ENCODE data around the gene NOB1.
A peak's percentile ranks its signal among the peaks of the same experiment; 100 is the strongest.
"Not testable (repeated sequence)": the region's sequence is repeated elsewhere in the genome, so short reads cannot be mapped to it uniquely, and the experiment has no call there.

The NOB1 gene

DNA sequence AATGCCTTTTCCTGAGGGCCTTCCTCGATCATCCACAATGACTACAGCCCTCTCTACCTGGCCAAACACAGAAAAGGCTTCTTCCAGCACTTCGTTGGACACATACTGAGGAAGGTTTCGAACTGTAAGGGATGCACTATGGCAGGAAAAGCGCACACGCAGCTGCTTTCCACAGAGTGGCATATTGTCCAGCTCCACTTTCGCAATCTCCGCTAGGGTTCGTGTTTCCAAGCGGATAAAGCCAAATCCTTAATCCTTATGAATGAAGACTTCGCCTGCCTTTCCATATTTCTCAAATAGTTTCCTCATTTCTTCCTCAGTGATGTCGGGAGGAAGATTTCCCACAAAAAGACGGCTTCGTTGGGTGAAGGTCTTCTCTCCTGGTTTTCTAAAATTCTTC is 2.6 kb upstream of the NOB1 start:
- not testable (repeated sequence) for DNase-seq

DNA sequence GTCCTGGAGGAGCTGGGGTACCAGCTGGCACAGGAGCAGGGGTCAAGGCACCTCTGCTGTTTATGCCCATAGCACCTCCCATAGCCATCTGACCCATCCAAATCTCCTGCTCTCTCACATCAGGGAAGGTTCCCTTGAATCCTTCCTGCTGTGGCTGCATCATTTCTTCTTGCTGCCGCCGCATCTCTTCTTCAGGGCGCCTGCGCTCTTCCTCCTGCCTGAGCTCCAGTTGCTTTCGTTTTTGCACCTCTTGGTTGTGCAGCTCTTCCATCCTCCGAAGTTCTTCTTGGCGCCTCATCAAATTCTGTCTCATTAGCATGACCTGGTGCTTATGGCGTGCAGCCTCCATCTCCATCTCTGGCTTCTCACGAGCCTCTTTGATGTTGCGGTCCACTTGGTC is 2.0 kb upstream of the NOB1 start:
- no peak for DNase-seq

DNA sequence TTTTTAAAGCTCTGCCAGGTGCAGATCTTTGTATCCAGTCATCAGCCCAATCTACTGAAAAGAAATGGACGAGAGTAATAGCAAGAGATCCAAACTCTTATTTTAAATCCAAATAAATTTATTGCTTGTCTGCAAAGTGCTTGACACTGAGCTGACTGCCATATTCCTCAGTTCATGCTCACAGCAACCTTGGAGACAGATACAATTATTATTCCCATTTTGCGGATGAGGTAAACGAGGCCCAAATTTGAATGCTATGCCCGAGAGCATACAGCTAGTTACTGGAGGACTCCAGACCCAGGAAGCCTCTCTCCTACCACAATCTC is 620 bp downstream of the NOB1 start:
- no peak for DNase-seq

DNA sequence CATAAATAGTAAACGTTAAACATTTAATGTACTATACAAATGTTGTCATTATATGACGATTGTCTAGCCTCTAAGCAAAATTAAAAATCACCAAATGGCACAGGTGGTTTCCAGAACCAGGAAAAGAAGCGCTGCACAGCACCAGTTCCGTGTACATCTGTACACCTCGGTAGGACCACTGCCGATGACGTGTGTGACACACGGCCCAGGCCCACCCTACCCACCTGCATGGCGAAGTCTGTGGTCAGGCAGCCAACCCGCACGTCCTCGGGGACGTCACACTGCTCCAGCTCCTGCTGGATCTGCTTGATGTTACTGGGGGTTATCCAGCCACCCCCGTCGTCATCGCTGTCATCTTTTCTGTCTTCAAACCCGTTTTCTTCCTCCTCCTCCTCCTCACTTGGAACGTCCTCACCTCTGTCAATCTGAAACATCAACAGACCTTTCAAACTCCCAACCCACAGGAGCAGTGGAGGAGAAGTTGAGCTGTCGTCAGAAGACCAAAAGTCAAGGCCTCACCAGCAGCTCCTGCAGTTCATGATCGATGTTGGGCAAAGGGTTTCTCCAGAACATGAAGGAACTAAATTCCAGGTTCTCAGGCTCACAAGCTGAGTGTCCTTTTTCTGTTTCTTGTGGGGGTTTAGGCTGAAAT is 5.9 kb downstream of the NOB1 start:
- no peak for DNase-seq

DNA sequence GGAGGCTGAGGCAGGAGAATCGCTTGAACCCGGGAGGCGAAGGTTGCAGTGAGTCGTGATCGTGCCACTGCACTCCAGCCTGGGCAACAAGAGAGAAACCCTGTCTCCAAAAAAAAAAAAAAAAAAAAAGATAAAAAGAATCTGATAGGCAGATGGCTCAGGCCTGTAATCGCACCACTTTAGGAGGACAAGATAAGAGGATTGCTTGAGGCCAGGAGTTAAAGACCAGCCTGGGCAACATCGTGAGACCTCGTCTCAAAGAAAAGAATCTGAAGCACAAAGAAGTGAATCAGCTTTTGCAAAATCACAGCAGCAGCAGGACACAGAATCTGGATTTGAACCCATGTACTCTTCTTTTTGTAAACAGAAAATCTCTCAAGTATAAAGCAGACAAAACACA is 7.6 kb downstream of the NOB1 start:
- no peak for DNase-seq

DNA sequence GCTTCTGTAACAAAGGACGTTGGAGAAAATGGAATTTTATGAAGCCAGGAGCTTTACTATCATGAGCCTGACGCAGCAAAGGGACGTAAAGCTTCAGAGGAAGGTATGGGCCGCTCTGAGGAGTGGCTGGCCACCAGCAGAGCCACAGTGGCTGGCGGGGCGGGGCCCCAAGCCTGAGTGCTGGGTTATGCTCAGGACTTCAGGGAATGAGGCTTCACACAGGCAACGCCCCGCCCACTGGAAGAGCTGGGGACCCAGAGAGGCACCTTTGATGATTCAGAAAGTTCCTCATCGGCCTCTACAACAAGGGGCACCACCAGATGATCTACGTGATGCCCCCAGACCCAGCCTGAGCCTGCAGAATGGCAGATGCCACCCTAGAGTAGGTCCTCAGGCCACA is 8.8 kb downstream of the NOB1 start:
- DNase-seq: no peak

DNA sequence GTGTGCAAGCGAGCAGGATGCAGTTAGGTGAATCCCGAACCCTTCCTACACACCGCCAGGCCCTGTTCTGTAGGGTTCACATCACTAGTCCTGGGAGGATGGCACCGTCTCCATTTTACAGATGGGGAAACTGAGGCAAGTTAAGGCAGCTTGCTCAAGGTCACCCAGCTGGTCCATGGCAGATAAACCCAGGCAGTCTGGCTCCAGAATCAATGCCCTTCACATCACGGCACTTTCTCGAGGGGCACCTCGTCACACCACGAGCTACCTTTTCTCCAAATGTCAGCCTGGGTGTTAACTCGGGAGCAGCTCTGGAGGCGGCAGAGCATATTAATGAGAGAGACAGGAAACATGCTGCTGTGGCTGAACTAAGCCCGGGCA is 9.5 kb downstream of the NOB1 start:
- no peak for DNase-seq

DNA sequence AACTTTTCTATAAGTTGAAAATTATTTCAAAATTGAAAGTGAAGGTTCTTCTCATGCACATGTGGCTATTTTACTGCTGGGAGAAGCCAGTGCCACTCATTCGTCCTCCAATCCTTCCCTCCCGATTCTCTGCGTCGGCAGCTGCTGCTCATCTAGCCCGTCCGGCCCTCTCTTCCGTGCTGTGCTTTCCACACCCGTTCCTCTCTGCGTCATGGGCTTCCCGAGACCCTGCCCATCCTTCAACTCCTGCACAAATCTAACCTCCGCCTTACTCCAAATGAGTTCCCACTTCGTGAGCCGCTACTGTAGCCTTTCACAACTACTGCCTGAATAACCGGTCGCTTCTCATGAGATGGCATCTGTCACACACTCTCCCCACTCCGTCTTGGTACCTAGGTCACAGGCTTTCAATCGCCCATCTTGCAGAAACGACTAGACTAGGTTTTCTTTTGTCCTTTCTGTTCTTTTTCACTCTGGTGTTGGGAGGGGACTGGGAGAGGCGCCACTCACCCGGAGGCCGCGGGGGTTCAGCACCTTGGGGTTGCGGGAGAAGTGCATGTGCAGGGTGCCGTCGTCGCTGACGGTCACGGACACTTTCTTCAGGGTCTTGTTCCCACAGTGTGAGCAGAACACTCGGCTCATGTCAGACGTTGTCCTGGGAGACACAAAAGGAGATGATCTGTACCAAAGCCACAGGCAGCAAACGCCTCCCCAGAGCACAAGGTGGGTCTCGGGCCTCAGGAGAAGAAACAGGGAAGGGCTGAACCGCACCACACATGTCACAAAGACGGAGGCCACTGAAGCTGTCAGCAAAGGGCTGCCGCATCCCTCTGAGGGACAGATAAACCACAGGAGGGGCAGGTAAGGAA is 10.1 kb downstream of the NOB1 start:
- DNase-seq: no peak

DNA sequence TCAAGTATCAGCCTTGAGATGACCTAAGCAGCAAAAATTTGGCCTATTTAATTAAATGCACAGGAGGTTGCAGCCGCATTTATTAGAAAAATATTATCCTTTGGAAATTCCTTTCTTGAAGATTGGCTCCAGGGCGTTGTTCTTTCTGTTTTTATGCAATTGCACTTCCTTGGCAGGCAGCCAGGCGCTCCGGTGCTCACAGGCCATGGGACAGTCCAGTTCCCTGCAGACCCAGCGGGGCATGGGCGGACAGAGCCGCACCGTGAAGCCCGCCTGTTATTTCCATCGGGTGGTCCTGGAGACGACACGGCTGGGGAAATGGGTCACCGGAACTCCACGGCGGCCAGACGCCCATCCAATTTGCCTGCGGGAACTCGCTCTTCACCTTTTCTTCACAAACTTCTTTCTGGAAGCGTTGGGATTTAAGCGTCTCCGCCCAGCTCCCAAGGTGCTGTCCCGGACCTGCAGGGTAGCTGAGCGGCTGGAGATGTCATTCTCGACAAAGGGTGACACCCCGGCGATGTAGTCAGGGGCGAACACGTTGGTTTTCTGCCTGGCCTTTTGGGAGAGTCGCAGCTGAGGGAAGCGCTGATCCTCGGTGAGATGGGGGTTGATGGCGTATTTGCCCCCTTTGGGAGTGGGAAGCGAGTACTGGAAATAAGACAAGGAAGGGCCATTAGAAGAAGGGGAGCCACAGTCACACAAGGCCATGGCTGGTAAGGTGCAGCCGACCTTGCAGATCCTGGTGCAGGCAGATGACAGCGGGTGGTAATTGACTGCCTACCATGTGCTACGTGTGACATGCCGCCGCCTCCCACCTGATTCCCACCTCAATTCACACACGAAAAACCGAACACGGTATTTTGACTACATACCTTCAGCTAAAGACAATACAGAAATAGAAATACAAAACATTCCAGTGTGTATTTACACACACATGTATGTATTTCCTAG is 12.5 kb downstream of the NOB1 start:
- no peak for DNase-seq

DNA sequence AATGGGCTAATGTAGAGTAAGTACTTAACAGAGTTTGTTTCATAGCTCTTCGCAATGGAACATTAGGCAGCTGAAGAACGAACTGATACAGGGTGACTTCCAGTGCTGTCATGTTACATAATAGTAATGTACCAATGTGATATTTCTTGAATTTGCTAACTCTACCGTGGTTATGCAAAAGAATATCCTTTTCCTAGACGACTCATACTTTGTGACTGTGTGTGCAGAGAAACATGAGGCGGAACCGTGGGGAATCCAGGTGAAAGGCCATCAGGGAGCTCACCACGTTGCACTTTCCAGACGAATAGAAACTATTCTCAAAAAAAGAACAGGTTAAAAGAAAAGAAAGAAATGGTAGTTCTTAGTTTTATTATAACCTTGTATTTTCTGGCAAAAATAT is 13.2 kb downstream of the NOB1 start:
- no peak for DNase-seq

DNA sequence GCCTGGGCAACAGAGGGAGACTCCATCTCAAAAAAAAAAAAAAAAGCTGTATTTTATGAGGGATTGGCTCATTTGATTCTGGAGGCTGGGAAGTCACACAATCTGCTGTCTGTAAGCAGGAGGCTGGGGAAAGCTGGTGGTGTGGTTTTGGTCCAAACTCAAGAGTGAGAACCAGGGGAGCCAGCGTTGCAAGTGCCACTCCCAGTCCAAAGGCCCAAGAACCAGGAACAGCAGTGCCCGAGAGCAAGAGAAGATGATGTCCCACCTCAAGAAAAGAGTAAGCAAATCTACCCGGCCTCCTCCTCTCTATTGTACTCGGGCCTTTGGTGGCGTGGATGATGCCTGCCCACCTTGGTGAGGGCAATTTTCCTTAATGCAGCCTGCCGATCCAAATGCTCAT is 22.6 kb downstream of the NOB1 start:
- DNase-seq: no peak

DNA sequence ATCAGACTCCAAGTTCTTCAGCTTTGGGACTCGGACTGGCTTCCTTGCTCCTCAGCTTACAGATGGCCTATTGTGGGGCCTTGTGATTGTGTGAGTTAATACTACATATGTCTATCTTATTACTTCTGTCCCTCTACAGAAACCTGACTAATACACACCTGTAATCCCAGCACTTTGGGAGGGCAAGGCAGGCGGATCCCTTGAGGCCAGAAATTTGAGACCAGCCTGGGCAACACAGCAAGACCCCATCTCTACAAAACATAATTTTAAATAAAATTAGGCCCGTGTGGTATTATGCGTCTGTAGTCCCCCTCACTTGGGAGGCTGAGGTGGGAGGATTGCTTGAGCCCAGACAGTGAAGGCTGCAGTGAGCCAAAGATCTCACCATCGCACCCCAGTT is 23.4 kb downstream of the NOB1 start:
- not testable (repeated sequence) for DNase-seq

DNA sequence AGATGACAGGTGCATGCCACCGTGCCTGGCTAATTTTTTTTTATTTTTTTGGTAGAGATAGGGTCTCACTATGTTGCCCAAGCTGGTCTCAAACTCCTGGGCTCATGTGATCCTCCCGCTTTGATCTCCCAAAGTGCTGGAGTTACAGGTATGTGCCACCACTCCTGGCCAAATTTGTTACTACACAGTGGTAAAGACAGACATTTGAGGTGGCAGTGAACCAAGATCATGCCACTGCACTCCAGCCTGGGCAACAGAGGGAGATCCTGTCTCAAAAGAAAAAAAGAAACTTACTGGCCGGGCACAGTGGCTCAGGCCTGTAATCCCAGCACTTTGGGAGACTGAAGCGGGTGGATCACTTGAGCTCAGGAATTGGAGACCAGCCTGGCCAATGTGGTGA is 25.7 kb downstream of the NOB1 start:
- DNase-seq: not testable (repeated sequence)

DNA sequence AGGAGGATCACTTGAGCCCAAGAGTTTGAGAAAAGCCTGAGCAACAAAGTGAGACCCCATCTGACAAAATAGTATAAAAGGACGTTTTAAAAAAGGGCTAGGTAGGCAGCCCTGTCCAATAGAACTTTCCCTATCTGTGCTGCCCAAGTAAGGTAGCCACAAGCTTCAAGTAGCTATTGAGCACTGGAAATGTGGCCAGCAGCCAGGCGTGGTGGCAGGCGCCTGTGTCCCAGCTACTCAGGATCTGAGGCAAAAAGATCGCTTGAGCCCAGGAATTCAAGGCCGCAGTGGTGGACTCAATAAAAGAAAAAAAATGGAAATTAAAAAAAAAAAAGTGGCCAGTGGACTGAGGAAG is 26.8 kb downstream of the NOB1 start:
- no peak for DNase-seq

DNA sequence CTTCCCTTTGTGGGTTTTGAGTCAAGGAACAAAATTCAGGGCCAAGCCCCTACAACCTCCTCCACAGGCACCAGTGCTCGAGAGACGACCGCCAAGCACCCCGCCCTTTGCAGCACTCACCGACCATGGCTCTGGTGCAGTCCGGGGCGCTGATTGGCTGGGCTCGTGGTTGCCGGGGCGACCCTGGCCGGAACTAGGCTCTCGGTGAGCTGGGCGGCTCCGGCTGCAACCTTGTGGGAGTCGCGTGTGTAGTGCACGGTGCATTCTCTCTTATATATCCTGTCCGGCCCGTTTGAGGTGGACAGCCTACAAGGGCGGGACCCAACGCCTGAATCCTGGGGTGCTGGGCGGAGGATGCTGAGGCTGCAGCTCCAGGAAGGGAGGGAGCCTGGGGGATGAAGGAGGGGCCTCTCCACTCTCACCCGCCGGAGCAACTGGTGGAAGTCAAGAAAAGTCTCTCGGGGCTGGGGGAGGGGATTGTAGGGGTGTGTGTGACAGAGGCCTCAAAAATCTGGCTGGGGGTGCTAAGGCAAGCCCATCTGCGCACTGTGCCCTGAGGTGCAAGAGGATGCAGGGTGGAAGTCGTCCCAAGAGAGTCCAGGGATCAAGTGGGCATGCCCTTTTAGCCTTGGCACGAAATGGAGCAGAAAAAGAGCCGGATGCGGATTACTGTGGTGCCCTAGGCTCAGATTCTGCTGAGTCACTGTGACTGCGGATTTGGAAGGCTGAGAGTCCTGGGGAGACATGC is 28.2 kb downstream of the NOB1 start, which contains the start of gene NQO1:
Gene NQO1 (minus strand): TSS at position 248 of the 748 bp plus-strand sequence. CDS start 121 bp downstream, at position 127.
- DNase-seq: peak; percentile 63

DNA sequence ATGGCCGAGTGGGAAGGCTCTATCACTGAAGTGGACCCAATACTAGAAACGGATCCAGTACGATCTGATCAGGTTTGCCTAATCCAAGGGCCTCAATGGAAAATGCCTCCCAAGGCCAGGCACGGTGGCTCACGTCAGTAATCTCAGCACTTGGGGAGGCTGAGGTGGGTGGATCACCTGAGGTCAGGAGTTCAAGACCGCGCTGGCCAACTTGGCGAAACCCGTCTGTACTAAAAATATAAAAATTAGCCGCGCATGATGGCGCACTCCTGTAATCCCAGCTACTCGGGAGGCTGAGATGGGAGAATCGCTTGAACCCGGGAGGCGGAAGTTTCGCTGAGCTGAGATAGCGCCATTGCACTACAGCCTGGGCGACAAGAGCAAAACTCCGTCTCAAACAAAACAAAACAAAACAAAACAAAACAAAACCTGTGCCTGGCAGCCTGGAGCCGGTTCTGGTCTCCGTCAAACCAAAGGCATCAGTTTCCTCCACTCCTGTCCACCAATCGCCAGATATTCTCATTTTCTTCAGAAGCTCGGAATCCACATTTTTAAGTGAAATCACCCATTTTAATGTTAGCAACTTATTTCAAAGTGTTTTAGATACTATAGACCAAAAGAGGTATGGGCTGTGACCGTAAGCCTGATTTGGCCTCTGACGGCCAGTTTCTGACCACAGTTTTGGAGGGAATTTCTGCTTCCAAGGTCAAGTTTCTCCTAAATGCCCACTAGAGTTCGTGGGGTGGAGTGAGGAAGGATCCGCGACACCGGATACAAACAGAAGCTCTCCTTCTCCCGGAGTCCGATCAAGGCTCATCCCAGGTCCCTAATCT is 29.0 kb downstream of the NOB1 start:
- no peak for DNase-seq

DNA sequence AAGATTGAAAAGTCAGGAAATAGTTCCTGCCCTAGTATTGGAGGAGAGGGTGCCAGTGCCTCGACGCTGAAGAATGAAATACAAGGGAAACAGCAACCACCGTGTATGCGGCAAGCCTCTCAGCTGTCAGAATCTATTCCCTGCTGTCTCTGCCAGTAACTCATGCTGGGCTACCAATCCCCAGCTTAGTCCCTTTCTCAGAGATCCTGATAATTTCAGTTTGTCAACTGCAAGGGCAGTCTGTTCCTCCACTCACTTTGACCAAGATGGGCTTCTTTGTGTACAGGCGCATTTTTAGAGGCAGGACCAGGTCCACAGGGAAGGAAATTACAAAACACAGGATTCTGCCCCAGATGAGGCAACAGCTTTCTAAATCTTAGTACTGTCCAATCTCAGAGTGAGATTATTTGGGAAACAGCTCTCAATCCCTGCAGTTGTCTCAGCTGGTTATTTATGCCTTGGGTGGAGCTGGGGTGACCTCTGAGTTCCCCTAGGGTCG is 29.7 kb downstream of the NOB1 start:
- DNase-seq: peak; percentile 40

DNA sequence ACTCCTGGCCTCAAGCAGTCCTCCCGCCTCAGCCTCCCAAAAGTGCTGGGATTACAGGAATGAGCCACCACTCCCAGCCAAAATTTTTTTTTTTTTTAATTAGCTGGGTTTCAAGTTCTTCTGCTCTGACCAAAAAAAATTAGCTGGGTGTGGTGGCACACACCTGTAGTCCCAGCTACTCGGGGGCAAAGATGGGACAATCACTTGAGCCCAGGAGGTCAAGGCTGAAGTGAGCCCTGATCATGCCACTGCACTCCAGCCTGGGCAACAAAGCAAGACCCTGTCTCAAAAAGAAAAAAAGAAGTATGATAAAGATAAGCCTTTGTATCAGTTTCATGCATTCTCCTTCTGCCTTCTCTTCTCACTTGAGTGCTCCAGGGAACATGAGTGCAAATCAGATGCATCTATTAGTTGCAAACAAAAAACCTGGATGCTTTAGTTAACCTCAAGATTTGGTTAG is 30.3 kb downstream of the NOB1 start:
- no peak for DNase-seq

DNA sequence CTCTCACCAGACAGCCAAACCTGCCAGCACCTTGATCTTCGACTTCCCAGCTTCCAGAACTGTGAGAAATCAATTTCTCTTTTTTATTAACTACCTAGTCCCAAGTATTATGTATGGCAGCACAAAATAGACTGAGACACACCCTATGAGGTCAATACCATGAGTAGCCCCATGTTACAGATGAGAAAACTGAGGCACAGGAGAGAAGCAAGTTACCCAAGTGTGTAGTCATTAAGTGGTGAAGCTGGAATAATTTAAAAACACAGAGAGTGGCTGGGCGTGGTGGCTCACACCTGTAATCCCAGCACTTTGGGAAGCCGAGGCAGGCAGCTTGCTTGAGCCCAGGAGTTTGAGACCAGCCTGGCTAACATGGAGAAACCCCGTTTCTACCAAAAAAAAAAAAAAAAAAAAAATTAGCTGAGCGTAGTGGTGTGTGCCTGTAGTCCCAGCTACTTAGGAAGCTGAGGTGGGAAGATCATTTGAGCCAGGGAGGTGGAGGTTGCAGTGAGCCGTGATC is 33.2 kb downstream of the NOB1 start:
- no peak for DNase-seq

DNA sequence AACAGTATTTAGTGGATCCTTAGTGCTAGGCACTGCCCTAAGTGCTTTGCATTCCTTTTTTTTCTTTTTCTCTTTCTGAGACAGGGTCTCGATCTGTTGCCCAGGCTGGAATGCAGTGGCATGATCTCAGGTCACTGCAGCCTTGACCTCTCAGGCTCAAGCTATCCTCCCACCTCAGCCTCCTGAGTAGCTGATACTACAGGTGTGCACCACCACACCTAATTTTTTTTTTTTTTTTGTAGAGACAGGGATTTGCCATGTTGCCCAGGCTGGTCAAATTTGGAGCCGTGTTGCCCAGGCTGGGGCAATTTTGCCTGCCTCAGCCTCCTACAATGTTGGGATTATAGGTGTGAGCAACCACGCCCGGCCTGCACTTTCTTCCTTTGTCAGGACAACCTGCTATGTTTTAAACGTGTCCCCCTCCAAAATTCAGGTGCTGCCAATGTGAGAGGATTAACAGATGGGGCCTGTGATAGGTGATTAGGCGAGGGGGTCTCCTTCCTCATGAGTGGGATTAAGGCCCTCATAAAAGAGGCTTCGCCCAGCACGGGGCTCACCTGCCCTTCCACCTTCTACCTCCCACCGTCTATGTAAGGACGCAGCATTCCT is 33.8 kb downstream of the NOB1 start:
- no peak for DNase-seq
